HG03575 (cell line): ENCODE measurements around the gene TUT1.
"Not testable (repeated sequence)": the region's sequence is repeated elsewhere in the genome, so short reads cannot be mapped to it uniquely, and the experiment has no call there.

Source experiments
- ATAC-seq: cut with Tn5 transposase; IDR thresholded peaks from one replicate; pipeline ENCODE4 v1.9.1; 2021; ENCODE audit not compliant: unreplicated experiment, insufficient number of reproducible peaks, low FRiP score; ENCODE audit errors: extremely low read depth

Gene TUT1

DNA sequence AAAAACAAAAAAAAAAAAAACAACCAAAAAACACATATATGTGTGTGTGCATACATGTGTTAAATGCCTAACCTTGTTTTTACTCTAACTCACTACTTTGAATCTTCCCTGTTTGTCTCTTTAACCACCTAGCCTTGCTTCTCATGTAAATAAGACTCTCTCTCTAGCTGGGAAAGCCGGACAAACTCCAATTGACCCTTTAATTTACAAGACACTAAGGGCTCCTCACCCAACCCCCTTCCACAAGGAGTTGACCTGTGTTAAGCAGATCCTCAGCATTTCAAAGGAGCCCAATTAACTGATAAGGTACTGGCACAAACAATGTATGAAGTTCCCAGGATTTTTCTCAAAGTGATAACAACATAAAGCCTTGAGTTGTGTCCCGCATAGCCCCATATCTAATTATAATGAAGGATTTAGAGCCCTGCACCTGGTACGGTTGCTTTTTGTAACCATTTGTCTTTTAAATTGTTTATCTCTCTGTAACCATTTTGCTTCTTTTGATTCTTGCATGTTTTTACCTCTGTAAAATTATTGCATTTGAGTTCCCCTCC, 29.6 kb downstream of the TUT1 start:
- not testable (repeated sequence) for ATAC-seq

DNA sequence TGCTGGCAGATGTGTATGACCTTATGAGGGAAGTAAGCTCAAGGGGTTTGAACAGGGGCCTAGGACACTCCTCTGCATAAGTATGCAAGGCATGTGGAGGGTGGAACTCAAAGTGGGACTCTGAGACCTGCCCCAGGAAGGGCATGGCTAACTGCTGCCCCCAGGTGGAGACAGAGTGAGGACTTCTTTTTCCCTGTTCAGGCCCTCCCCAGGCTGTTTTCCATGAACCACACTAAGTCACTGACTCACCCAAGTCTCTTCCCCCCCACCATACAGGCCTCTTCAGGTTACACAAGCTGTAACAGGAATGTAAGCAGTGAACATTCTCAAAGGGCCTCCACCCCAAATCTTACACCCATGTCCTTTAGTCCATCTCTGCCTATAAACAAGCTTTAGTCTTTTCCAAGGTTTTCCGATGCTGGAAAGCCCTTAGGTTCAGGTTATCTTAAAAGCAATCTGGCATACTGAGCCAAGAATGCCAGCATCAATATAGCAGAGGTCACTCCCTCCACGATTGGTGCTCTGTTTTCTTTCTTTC, 30.7 kb downstream of the TUT1 start:
- ATAC-seq, result no peak

- not testable (repeated sequence) for ATAC-seq
Observed at GRCh38 chr11:62559626-62560025, 31.7 kb downstream of the TUT1 start.

GRCh38 chr11:62559204-62559603, 32.1 kb downstream of the TUT1 start:
- no peak for ATAC-seq

GRCh38 chr11:62558669-62559068, 32.7 kb downstream of the TUT1 start:
- no peak for ATAC-seq

DNA sequence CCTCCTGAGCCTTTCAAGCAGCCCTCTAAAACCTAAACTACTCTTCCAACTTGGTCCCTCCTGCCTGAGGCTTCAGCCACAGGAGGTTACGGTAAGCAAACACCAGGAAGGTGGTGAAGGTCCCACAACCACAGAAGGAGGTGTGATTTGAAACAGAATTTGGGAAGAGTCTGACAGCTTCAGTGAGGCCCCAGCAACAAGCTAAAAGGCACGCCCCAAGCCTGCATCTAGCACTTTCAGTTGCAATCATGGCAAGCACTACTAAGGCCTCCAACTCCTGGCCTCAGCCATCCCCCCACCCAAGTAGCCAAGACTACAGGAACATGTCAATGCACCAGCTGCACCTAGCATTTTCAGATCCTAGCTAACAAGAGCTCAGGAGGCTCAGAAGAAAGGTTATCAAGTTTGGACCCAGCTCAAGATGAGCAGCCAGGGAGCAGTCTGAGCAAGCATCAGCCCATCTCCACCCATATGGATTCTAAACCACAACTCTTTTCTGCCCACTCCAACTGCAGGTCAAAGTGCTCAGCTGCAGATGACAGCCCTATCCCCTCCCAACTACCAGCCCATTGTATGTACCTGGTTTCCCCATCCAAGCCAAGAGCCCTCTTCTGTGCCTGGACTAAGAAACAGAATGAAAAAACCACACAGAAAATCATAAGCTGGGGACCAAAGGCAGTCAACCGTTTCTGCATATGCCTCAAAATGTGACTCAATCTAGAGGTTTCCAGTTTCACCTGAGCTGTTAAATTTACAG, 34.3 kb downstream of the TUT1 start:
- no peak for ATAC-seq

DNA sequence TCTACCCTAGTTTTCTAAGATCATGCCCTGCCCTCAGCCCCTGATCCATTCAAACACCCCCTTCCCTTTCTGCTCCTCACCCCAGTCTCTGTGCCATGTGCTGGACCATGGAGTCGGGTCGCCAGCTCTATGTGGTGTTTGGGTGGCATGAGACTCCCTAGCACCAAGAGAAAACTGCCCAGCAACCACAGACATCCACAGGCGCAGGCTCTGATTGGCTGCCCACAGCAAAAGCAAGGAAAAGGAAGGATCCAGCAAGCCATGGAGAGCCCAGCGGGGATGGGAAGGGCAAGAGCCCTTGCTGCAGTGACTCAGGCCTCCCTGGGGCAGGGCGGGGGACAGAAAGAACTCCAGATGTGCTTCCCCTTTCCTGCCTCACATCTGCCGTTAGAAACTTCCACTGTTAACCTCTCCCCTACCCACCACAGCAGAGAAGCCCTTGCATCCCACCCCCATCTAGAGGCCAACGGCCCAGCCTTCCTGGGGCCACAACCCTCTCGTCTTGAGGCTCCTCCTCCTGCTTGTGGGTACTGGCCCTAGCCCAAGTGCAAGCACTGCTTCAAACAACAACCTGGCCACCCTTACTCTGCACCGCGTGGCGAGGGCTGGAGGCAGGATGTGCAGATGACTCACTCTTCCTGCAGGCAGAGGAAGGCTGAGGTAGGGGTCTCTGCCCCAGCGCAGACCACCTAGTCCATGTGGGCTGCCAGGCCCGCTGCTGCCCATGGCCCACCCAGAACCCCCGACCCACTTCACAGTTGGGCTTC, 35.0 kb downstream of the TUT1 start:
- no peak for ATAC-seq

- no peak for ATAC-seq
Observed at GRCh38 chr11:62555464-62556107, 35.7 kb downstream of the TUT1 start.

GRCh38 chr11:62554387-62555167, 36.7 kb downstream of the TUT1 start:
- no peak for ATAC-seq

DNA sequence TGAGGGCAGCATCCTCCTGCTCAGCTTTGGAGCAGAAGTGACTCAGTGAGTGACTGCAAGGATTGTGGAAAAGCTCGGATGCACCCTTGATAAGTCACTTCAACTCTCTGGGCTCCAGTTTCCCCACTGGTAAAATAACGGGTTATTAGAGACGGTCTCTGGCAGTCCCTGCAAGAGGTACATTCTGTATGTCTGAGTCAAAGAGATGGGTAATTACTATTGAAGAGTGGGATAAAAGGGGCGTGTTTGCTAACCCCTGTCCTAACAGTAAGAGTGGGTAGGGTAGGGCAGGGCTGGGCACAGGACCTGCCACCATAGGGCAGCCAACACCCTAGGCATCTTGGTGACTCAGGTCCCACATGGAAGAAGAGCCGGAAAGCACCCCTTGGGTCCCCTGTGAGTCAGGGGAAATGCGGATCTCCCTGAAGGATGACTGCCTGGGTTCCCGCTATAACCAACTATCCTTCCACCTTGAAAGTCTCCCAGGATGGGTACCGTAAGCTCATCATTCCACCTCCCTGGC, 37.4 kb downstream of the TUT1 start:
- no peak for ATAC-seq

DNA sequence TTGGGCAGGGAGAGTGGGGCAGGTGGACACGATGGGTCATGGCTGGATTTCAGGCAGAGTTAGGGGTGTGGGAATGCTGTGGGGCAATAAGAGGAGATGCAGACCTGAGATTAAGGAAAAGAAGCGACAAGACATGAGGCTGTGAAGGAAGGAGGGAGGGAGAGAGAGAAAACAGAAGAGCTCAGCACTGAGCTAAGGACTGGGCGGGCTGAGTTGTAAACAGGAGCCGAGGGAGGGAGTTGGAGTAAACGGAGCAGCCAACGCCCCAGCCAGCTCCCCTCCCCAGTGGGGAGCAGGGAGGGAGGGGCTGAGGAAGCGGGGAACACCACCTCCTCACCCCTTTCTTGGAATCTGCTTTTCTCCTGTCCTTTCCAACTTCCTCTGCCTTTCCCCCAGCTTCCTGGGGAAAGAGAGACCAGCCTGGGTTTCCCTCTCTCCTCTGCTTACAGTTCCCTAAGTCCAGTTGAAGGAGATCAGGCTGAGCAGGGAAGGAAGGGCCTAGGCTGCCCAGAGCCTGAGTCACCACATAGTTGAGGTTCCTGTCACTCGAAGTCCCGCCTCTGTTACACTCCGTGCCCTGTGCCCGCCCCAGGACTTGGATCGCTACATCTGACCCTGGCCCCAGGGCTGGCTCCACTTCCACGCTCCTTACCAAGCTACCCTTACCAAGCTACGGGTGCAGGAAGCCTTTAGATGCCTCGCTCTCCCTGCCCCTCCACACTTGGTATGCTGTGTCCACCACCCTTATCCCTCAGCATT, 38.1 kb downstream of the TUT1 start:
- ATAC-seq, result no peak

DNA sequence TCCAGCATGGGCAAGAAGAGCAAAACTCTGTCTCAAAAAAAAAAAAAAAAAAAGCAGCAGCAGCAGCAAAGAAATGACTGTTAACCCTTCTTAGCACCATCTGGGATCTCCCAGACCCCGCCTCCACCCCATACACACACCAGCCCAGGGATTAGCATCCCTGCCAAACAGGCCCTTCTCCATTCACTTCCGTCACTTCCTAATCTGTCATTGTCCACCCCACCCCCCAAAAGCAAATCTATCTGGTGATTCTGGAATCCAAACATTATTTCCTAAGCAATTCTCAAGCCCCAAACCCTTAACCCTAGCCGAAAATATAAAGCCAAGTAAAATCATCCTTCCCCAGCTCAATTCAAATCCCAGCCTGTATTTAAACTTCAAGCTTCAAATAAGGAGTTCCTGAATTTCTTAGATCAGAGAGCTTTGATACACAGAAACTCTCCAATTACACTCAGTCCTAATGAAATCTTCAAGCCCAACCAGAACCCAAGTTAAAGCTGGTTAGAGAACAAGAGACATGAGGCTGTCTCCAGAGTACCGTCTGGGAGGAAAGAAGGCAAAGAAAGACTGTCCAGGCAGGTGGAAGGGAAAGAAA, 38.7 kb downstream of the TUT1 start:
- ATAC-seq, result no peak

GRCh38 chr11:62550478-62550877, 40.8 kb downstream of the TUT1 start:
- not testable (repeated sequence) for ATAC-seq

DNA sequence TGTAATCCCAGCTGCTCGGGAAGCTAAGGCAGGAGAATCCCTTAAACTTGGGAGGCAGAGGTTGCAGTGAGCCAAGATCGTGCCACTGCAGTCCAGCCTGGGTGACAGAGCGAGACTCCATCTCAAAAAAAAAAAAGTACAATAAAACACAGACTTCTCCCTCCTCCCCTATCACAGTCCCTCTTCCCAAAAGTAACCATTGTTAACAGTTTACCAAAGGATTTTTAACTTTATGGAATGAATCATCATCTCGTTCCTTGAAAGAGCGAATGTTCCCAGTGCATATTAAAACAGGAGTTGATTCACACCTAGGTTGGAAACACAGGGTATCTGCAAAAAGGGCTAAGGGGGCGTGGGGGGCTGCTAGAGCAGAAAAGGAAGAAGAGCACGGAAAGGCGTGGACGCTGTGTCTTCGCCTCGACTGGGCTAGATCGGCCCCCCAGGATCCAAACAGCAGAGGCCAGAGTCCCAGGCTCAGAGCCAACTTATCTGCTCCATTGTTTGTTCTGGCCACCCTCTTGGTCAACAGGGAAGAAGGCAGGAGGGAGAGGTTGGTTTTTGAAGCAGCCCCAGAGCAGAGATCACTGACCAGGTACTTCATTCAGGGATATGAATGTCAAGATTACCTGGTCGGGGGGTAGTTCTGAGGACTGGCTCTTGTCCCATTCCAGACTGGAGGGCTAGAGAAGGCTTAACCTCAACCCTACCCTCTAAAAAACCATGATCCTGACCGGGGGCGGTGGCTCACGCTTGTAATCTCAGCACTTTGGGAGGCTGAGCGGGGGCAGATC, 42.6 kb downstream of the TUT1 start:
- no peak for ATAC-seq

DNA sequence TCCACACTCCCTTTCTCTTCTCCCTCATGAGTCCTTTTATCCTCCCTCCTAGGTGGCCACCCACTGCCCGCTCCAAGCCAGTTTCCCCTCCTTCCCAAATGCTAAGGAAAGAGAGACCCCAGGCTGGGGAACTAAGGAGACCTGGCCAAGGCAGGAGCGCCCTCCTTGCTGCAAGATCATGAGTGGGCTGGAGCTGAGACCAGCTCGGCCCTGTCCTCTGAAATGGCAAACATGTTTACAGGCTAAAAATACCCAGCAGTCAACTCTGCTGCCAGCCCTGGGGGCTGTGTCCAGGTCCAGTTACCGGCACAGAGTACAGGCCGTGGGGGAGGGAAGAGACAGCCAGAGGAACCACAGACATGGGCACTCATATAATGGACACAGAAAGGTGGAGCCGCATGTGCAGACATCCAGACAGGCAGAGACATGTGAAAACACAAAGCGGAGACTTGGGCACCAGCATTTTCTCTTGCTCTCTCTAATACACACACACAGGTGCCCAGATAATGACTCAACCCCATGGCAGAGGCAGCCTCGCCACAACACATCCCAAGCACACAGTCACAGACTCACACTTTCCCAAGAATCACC, 43.5 kb downstream of the TUT1 start:
- no peak for ATAC-seq

GRCh38 chr11:62546929-62547625, 44.2 kb downstream of the TUT1 start:
- ATAC-seq, result no peak
